Neuronal stem cell (in vitro differentiated cells): ENCODE results near the gene CAPG.
"Not testable (repeated sequence)": the region's sequence is repeated elsewhere in the genome, so short reads cannot be mapped to it uniquely, and the experiment has no call there.

Experiments used
- DNase-seq: peaks from one replicate; pipeline ENCODE4 v3.0.0-alpha.2; 2013; ENCODE audit warnings: low spot score
- H2AFZ ChIP-seq: one replicate; pipeline ENCODE4 v1.6.1; 2013; ENCODE audit warnings: mild to moderate bottlenecking, low read length, inconsistent platforms
- H2AK5ac ChIP-seq: 2 replicates; pipeline ENCODE4 v1.6.1; 2013; ENCODE audit warnings: low read depth, mild to moderate bottlenecking, inconsistent platforms, low read length, moderate library complexity, mixed read lengths
- H2BK120ac ChIP-seq: 2 replicates; pipeline ENCODE4 v1.6.1; 2013; ENCODE audit warnings: low read depth, mild to moderate bottlenecking, inconsistent platforms, low read length, moderate library complexity, mixed read lengths
- H2BK12ac ChIP-seq: one replicate; pipeline ENCODE4 v1.6.1; 2013; ENCODE audit warnings: low read length, inconsistent platforms
- H2BK15ac ChIP-seq: 2 replicates; pipeline ENCODE4 v1.6.1; 2013; ENCODE audit warnings: mild to moderate bottlenecking, low read length, inconsistent platforms, mixed read lengths
- H2BK5ac ChIP-seq: one replicate; pipeline ENCODE4 v1.6.1; 2013; ENCODE audit warnings: inconsistent platforms, mild to moderate bottlenecking, low read length, moderate library complexity
- H3K14ac ChIP-seq: one replicate; pipeline ENCODE4 v1.6.1; 2013; ENCODE audit warnings: low read length, inconsistent platforms
- H3K18ac ChIP-seq: 2 replicates; pipeline ENCODE4 v1.6.1; 2013; ENCODE audit warnings: low read length, inconsistent platforms
- H3K23ac ChIP-seq: 2 replicates; pipeline ENCODE4 v1.6.1; 2013; ENCODE audit warnings: low read depth, mild to moderate bottlenecking, mixed read lengths, low read length, inconsistent platforms; ENCODE audit not compliant: poor library complexity
- H3K27ac ChIP-seq: replicated peaks from 3 replicates; pipeline ENCODE4 v1.5.1; 2013; ENCODE audit warnings: low read length, inconsistent platforms
- H3K27me3 ChIP-seq, 3 experiments: 2 replicates each; pipeline ENCODE4 v1.6.1; 2013; ENCODE audit warnings: low read length in 3 of 3, mild to moderate bottlenecking in 2 of 3, inconsistent platforms in 1 of 3, low read depth in 1 of 3, mixed read lengths in 1 of 3, moderate library complexity in 1 of 3; ENCODE audit not compliant: control insufficient read depth in 3 of 3, insufficient read depth in 3 of 3
- H3K36me3 ChIP-seq, 2 donors: replicated peaks in 1 of 2; 2 replicates each; pipeline ENCODE4 v1.6.1; 2013; ENCODE audit warnings: low read length in 2 of 2; ENCODE audit not compliant: control insufficient read depth in 2 of 2, insufficient read depth in 2 of 2
- H3K4ac ChIP-seq: 2 replicates; pipeline ENCODE4 v1.6.1; 2013; ENCODE audit warnings: inconsistent platforms, mild to moderate bottlenecking, low read length, moderate library complexity
- H3K4me1 ChIP-seq, 2 donors: 1 replicate in 1 of 2; 2 replicates in 1 of 2; pipeline ENCODE4 v1.6.1; 2013; ENCODE audit warnings: low read length in 2 of 2, low read depth in 1 of 2; ENCODE audit not compliant: control insufficient read depth in 2 of 2, insufficient read depth in 1 of 2
- H3K4me2 ChIP-seq: one replicate; pipeline ENCODE4 v1.6.1; 2013; ENCODE audit warnings: mild to moderate bottlenecking, low read length, inconsistent platforms; ENCODE audit not compliant: insufficient read depth, poor library complexity, severe bottlenecking
- H3K4me3 ChIP-seq, 2 donors: 2 replicates each; pipeline ENCODE4 v1.5.1; 2013; ENCODE audit warnings: low read length in 2 of 2, mild to moderate bottlenecking in 2 of 2, inconsistent platforms in 1 of 2, moderate library complexity in 1 of 2
- H3K79me1 ChIP-seq: one replicate; pipeline ENCODE4 v1.6.1; 2013; ENCODE audit warnings: low read depth, mild to moderate bottlenecking, inconsistent platforms, low read length, moderate library complexity
- H3K9ac ChIP-seq: one replicate; pipeline ENCODE4 v1.6.1; 2013; ENCODE audit warnings: mild to moderate bottlenecking, low read depth, low read length, inconsistent platforms; ENCODE audit not compliant: poor library complexity
- H3K9me3 ChIP-seq, 2 donors: replicated peaks in 1 of 2; 2 replicates each; pipeline versions ENCODE3 to v1.6.1; 2013; ENCODE audit warnings: low read length in 2 of 2, mild to moderate bottlenecking in 2 of 2, inconsistent platforms in 1 of 2, low read depth in 1 of 2, mixed read lengths in 1 of 2, moderate library complexity in 1 of 2; ENCODE audit not compliant: control insufficient read depth in 2 of 2, insufficient read depth in 1 of 2
- H4K8ac ChIP-seq: one replicate; pipeline ENCODE4 v1.6.1; 2013; ENCODE audit warnings: low read depth, mild to moderate bottlenecking, inconsistent platforms, low read length, moderate library complexity
- H4K91ac ChIP-seq: one replicate; pipeline ENCODE4 v1.6.1; 2013; ENCODE audit warnings: low read length, low read depth, mild to moderate bottlenecking, inconsistent platforms; ENCODE audit not compliant: poor library complexity
- WGBS, 2 donors: extraction: QIAGEN DNeasy Blood & Tissue Kit; methylation state at CpG; one replicate each; pipeline ENCODE4 v1.1.7; 2013; ENCODE audit warnings: missing lambda C conversion rate in 2 of 2, mixed read lengths in 1 of 2; ENCODE audit not compliant: insufficient read length in 2 of 2, insufficient replicate concordance in 1 of 2; ENCODE audit errors: extremely low coverage in 2 of 2; 5-methylcytosine and 5-hydroxymethylcytosine counted together

The CAPG gene

GRCh38 chr2:85414761-85415553, 4.8 kb upstream of the CAPG start:
- no peaks in the 10 kb centered on the region for H3K9me3 ChIP-seq
- H4K8ac ChIP-seq = no peak overlapping the region
- no peak overlapping the region for H2BK120ac ChIP-seq
- no peak overlapping the region for H2BK5ac ChIP-seq
- no peak overlapping the region for H2BK12ac ChIP-seq
- no peak overlapping the region for H3K14ac ChIP-seq
- H3K27me3 ChIP-seq = peaks cover 0 to 32% (median 11%) of the 10 kb centered on the region in 3 experiments
- no CpG with 5 or more reads among the region's 7 CpGs for WGBS, 2 donors
- H3K36me3 ChIP-seq = no peaks in the 10 kb centered on the region
- no peak overlapping the region for H3K27ac ChIP-seq
- no peak overlapping the region for H3K4me2 ChIP-seq
- H3K9ac ChIP-seq = no peak overlapping the region
- no peak overlapping the region for H2AFZ ChIP-seq
- H3K4me1 ChIP-seq = peaks cover 7 to 8% of the 10 kb centered on the region in 2 donors
- no peak overlapping the region for H3K18ac ChIP-seq
- no peak for DNase-seq
- no peak overlapping the region for H3K4ac ChIP-seq
- H3K79me1 ChIP-seq = no peaks in the 10 kb centered on the region
- no peak overlapping the region for H4K91ac ChIP-seq
- H3K23ac ChIP-seq = no peak overlapping the region
- H2AK5ac ChIP-seq = no peak overlapping the region
- no peak overlapping the region for H2BK15ac ChIP-seq
- H3K4me3 ChIP-seq = no peak overlapping the region

- H2AK5ac ChIP-seq, H3K14ac ChIP-seq, H3K79me1 ChIP-seq, H3K4me1 ChIP-seq, H2BK5ac ChIP-seq, H3K9me3 ChIP-seq, H2BK15ac ChIP-seq, H3K23ac ChIP-seq, H3K27ac ChIP-seq, H3K4ac ChIP-seq, H2BK120ac ChIP-seq, H3K4me3 ChIP-seq, H2BK12ac ChIP-seq, H3K18ac ChIP-seq, H2AFZ ChIP-seq, H4K91ac ChIP-seq, H3K36me3 ChIP-seq, H4K8ac ChIP-seq, DNase-seq, H3K4me2 ChIP-seq, H3K9ac ChIP-seq: not testable (repeated sequence)
- no CpG with 5 or more reads among the region's 5 CpGs for WGBS, 2 donors
- H3K27me3 ChIP-seq = peaks cover 0 to 32% (median 11%) of the 10 kb centered on the region in 3 experiments
Measured at GRCh38 chr2:85414421-85414759, 4.2 kb upstream of the CAPG start.

GRCh38 chr2:85413592-85414420, 3.6 kb upstream of the CAPG start:
- H3K27ac ChIP-seq = no peak overlapping the region
- H2BK12ac ChIP-seq = no peak overlapping the region

GRCh38 chr2:85411405-85411748, 1.2 kb upstream of the CAPG start:
- no peak overlapping the region for H3K4me2 ChIP-seq
- WGBS, 2 donors = no CpG with 5 or more reads among the region's 5 CpGs
- H2BK5ac ChIP-seq = no peak overlapping the region
- H3K27ac ChIP-seq = no peak overlapping the region
- peaks cover 0 to 2% of the 10 kb centered on the region in 2 donors for H3K4me1 ChIP-seq
- H2BK120ac ChIP-seq = no peak overlapping the region
- H3K79me1 ChIP-seq = no peaks in the 10 kb centered on the region
- H3K4me3 ChIP-seq = no peak overlapping the region
- H3K36me3 ChIP-seq = no peaks in the 10 kb centered on the region
- peaks cover 0 to 2% of the 10 kb centered on the region in 2 donors for H3K9me3 ChIP-seq
- H3K4ac ChIP-seq = no peak overlapping the region
- no peak overlapping the region for H2AK5ac ChIP-seq
- peak overlapping the region; percentile 64 for H3K14ac ChIP-seq
- H3K23ac ChIP-seq = no peak overlapping the region
- DNase-seq = no peak
- no peak overlapping the region for H2BK15ac ChIP-seq
- peak overlapping the region; percentile 21 for H3K18ac ChIP-seq
- H2BK12ac ChIP-seq = no peak overlapping the region
- peaks cover 0 to 32% (median 11%) of the 10 kb centered on the region in 3 experiments for H3K27me3 ChIP-seq
- no peak overlapping the region for H4K8ac ChIP-seq
- no peak overlapping the region for H2AFZ ChIP-seq
- no peak overlapping the region for H4K91ac ChIP-seq
- no peak overlapping the region for H3K9ac ChIP-seq

More at GRCh38 chr2:85413592-85414420, 3.6 kb upstream of the CAPG start:
- peak overlapping the region; percentile 91 for H2BK15ac ChIP-seq
- no peak overlapping the region for H3K23ac ChIP-seq
- H3K4me2 ChIP-seq = peak overlapping the region; percentile 90
- no peak overlapping the region for H3K9ac ChIP-seq
- H2BK120ac ChIP-seq = no peak overlapping the region
- H3K36me3 ChIP-seq = no peaks in the 10 kb centered on the region
- peaks cover 3 to 4% of the 10 kb centered on the region in 2 donors for H3K4me1 ChIP-seq
- H4K91ac ChIP-seq = no peak overlapping the region
- H4K8ac ChIP-seq = no peak overlapping the region
- peak overlapping the region; percentile 81 for H3K18ac ChIP-seq
- peak overlapping the region in 1 of 2 donors; percentile 76 for H3K4me3 ChIP-seq
- no peaks in the 10 kb centered on the region for H3K9me3 ChIP-seq
- peaks cover 0 to 32% (median 11%) of the 10 kb centered on the region in 3 experiments for H3K27me3 ChIP-seq
- H3K79me1 ChIP-seq = no peaks in the 10 kb centered on the region
- no CpG with 5 or more reads among the region's 44 CpGs for WGBS, 2 donors
- no peak overlapping the region for H2AK5ac ChIP-seq
- H2BK5ac ChIP-seq = no peak overlapping the region
- H3K4ac ChIP-seq = no peak overlapping the region
- no peak overlapping the region for H3K14ac ChIP-seq
- no peak for DNase-seq
- peak overlapping the region; percentile 64 for H2AFZ ChIP-seq
